ENCODE measurements around the gene GNLY.

DNA sequence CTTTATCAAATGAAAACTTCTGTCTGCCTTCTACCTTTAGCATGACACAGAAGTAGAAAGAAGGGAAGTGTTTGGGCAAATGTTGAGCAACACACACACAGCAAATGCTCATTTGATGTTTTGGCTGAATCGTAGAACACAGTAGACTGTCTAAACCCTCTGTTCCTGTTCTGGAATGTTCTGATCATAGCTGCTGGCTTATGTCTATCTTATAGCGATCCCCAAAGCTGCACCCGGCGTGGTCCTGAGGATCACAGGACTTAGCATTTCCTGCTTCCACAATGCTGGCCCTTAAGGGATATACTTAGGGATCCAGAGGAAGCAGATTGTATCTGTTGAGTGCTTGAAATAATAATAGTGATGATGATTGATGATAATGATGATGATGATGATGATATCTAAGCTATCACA lies 15.2 kb downstream of the GNLY start:
- TF ChIP-seq ZNF567 (CRISPR knock-in tag; IDR thresholded peaks at IDR 0.05; ENCODE audit: borderline replicate concordance) (no peak), EP300 (IDR thresholded peaks at IDR 0.05; ENCODE audit: low read depth in 2 of 2, low read length in 2 of 2) (no peak), EP300 (CRISPR knock-in tag; IDR thresholded peaks at IDR 0.05; ENCODE audit: borderline replicate concordance) (no peak), KDM1A (CRISPR knock-in tag; IDR thresholded peaks at IDR 0.05) (no peak), SALL2 (CRISPR knock-in tag; IDR thresholded peaks at IDR 0.05) (no peak)
